IMR-90 (cell line): ENCODE data around the gene GALNT17. TPM values are rescaled to one million over a fixed set of nuclear protein-coding genes. Genes with fewer than 3 reads are reported as not detected.

Experiments used
- ATAC-seq: fragments of 200-7000 bp; cut with Tn5 transposase; 2 replicates; pipeline ENCODE4 v1.9.1; 2020; ENCODE audit warnings: low read depth, mild to moderate bottlenecking, moderate library complexity
- BruUV-seq: library from RNA; stranded (reverse); fragments of 400-500 nt; replicated peaks from 2 replicates; lab custom pipeline; 2021; lab: Mats Ljungman, UMichigan
- CTCF ChIA-PET: fragments of 300-600 bp; formaldehyde crosslinking; extraction: SDS; loops from one replicate; lab custom pipeline; 2021; ENCODE audit warnings: antibody characterized with exemption; lab: Yijun Ruan, JAX
- POLR2A ChIA-PET: fragments of 300-600 bp; sonication (Branson Sonifier 250); formaldehyde crosslinking; loops from one replicate; lab custom pipeline; 2022; ENCODE audit warnings: antibody characterized with exemption; ENCODE audit not compliant: unreplicated experiment; lab: Charles Lee
- DNase-seq: peaks from one replicate; pipeline ENCODE4 v3.0.0; 2013
- H2AFZ ChIP-seq: replicated peaks from 2 replicates; pipeline ENCODE3; 2013; ENCODE audit warnings: low read length, mild to moderate bottlenecking; ENCODE audit not compliant: poor library complexity
- H2AK5ac ChIP-seq: 2 replicates; pipeline ENCODE4 v1.6.1; 2013; ENCODE audit warnings: low read depth, low read length, inconsistent platforms
- H2AK9ac ChIP-seq: replicated peaks from 2 replicates; pipeline ENCODE3; 2013; ENCODE audit warnings: mild to moderate bottlenecking, low read depth, low read length, moderate library complexity; ENCODE audit not compliant: poor library complexity
- H2BK120ac ChIP-seq: 2 replicates; pipeline ENCODE4 v1.6.1; 2013; ENCODE audit warnings: low read depth, low read length, inconsistent platforms
- H2BK15ac ChIP-seq: 3 replicates; pipeline ENCODE4 v1.6.1; 2013; ENCODE audit warnings: low read depth, low read length, inconsistent platforms
- H2BK20ac ChIP-seq: 2 replicates; pipeline ENCODE4 v1.6.1; 2013; ENCODE audit warnings: low read depth, mild to moderate bottlenecking, inconsistent platforms, low read length, moderate library complexity
- H2BK5ac ChIP-seq: 2 replicates; pipeline ENCODE4 v1.6.1; 2013; ENCODE audit warnings: mild to moderate bottlenecking, low read depth, low read length, inconsistent platforms; ENCODE audit not compliant: poor library complexity, severe bottlenecking
- H3K14ac ChIP-seq: replicated peaks from 2 replicates; pipeline ENCODE4 v1.6.1; 2013; ENCODE audit warnings: low read depth, low read length, inconsistent platforms
- H3K18ac ChIP-seq: 2 replicates; pipeline ENCODE4 v1.6.1; 2013; ENCODE audit warnings: low read depth, low read length, control low read depth
- H3K23ac ChIP-seq: 2 replicates; pipeline ENCODE4 v1.6.1; 2013; ENCODE audit warnings: low read depth, low read length, inconsistent platforms
- H3K27ac ChIP-seq: 2 replicates; pipeline ENCODE4 v1.5.1; 2013; ENCODE audit warnings: mild to moderate bottlenecking, control low read depth, low read length; ENCODE audit not compliant: insufficient read depth
- H3K27me3 ChIP-seq: 2 replicates; pipeline ENCODE4 v1.6.1; 2013; ENCODE audit warnings: low read length; ENCODE audit not compliant: control insufficient read depth, insufficient read depth
- H3K36me3 ChIP-seq: 2 replicates; pipeline ENCODE4 v1.6.1; 2013; ENCODE audit warnings: low read length, mixed read lengths; ENCODE audit not compliant: control insufficient read depth, insufficient read depth
- H3K4ac ChIP-seq: 2 replicates; pipeline ENCODE4 v1.6.1; 2013; ENCODE audit warnings: low read depth, low read length, inconsistent platforms
- H3K4me1 ChIP-seq: 2 replicates; pipeline ENCODE4 v1.6.1; 2013; ENCODE audit warnings: low read length, mixed read lengths; ENCODE audit not compliant: control insufficient read depth, insufficient read depth
- H3K4me2 ChIP-seq: 2 replicates; pipeline ENCODE4 v1.6.1; 2013; ENCODE audit warnings: low read depth, mild to moderate bottlenecking, control low read depth, low read length, moderate library complexity
- H3K4me3 ChIP-seq: 2 replicates; pipeline ENCODE4 v1.5.1; 2013; ENCODE audit warnings: low read depth, mild to moderate bottlenecking, control low read depth, low read length, moderate library complexity; ENCODE audit not compliant: insufficient read depth
- H3K56ac ChIP-seq: 2 replicates; pipeline ENCODE4 v1.6.1; 2013; ENCODE audit warnings: low read length, inconsistent platforms; ENCODE audit not compliant: insufficient read depth; ENCODE audit errors: extremely low read depth
- H3K79me1 ChIP-seq, 2 experiments: 2 replicates each; pipeline ENCODE4 v1.6.1; 2013; ENCODE audit warnings: low read length in 2 of 2, inconsistent platforms in 1 of 2, low read depth in 1 of 2
- H3K9ac ChIP-seq: 2 replicates; pipeline ENCODE4 v1.6.1; 2013; ENCODE audit warnings: low read depth, low read length, control low read depth
- H3K9me1 ChIP-seq: 2 replicates; pipeline ENCODE4 v1.6.1; 2013; ENCODE audit warnings: low read length, inconsistent platforms; ENCODE audit not compliant: insufficient read depth
- H3K9me3 ChIP-seq: 2 replicates; pipeline ENCODE4 v1.6.1; 2013; ENCODE audit warnings: low read length; ENCODE audit not compliant: control insufficient read depth, insufficient read depth
- H4K20me1 ChIP-seq: 2 replicates; pipeline ENCODE4 v1.6.1; 2013; ENCODE audit warnings: low read length, inconsistent platforms; ENCODE audit not compliant: insufficient read depth
- H4K5ac ChIP-seq: 2 replicates; pipeline ENCODE4 v1.6.1; 2013; ENCODE audit warnings: mild to moderate bottlenecking, low read depth, low read length, control low read depth
- H4K8ac ChIP-seq, 2 experiments: 2 replicates each; pipeline ENCODE4 v1.6.1; 2013; ENCODE audit warnings: low read depth in 2 of 2, low read length in 2 of 2, control low read depth in 1 of 2, inconsistent platforms in 1 of 2
- H4K91ac ChIP-seq: 2 replicates; pipeline ENCODE4 v1.6.1; 2013; ENCODE audit warnings: low read depth, low read length, inconsistent platforms; ENCODE audit not compliant: insufficient read depth
- BHLHE40 ChIP-seq: fragments of 150-350 bp; IDR thresholded peaks from 2 replicates; pipeline ENCODE4 v1.6.1; 2016; ENCODE audit warnings: mild to moderate bottlenecking, low read depth, low read length
- CEBPB ChIP-seq: IDR thresholded peaks from 2 replicates; pipeline ENCODE4 v1.6.1; 2012; ENCODE audit warnings: low read depth, low read length, improper control_type of control experiment
- CHD1 ChIP-seq: IDR thresholded peaks from 2 replicates; pipeline ENCODE4 v1.6.1; 2012; ENCODE audit warnings: low read depth, low read length, improper control_type of control experiment
- CTCF ChIP-seq: conservative IDR thresholded peaks from 2 replicates; pipeline ENCODE4 v1.5.1; 2012; ENCODE audit warnings: mild to moderate bottlenecking, low read depth, low read length, improper control_type of control experiment
- ELK1 ChIP-seq: fragments of 150-350 bp; IDR thresholded peaks from 2 replicates; pipeline ENCODE4 v1.6.1; 2016; ENCODE audit warnings: low read depth, mild to moderate bottlenecking, low read length, moderate library complexity, borderline replicate concordance
- FOS ChIP-seq: fragments of 150-350 bp; IDR thresholded peaks from 2 replicates; pipeline ENCODE4 v1.6.1; 2016; ENCODE audit warnings: low read depth, low read length
- MAFK ChIP-seq: IDR thresholded peaks from 2 replicates; pipeline ENCODE4 v1.6.1; 2012; ENCODE audit warnings: low read depth, low read length, improper control_type of control experiment
- MAZ ChIP-seq: IDR thresholded peaks from 2 replicates; pipeline ENCODE4 v1.6.1; 2012; ENCODE audit warnings: low read depth, mild to moderate bottlenecking, low read length, improper control_type of control experiment, moderate library complexity, borderline replicate concordance
- MXI1 ChIP-seq: IDR thresholded peaks from 2 replicates; pipeline ENCODE4 v1.6.1; 2012; ENCODE audit warnings: low read depth, mild to moderate bottlenecking, low read length, moderate library complexity, borderline replicate concordance
- NFE2L2 ChIP-seq: fragments of 150-350 bp; IDR thresholded peaks from 2 replicates; pipeline ENCODE4 v1.6.1; 2016; ENCODE audit warnings: low read depth, mild to moderate bottlenecking, low read length
- POLR2A ChIP-seq: IDR thresholded peaks from 2 replicates; pipeline ENCODE4 v1.6.1; 2012; ENCODE audit warnings: mild to moderate bottlenecking, low read depth, low read length
- RAD21 ChIP-seq: IDR thresholded peaks from 2 replicates; pipeline ENCODE4 v1.6.1; 2012; ENCODE audit warnings: low read length, improper control_type of control experiment
- RCOR1 ChIP-seq: IDR thresholded peaks from 2 replicates; pipeline ENCODE4 v1.6.1; 2012; ENCODE audit warnings: mild to moderate bottlenecking, low read length, improper control_type of control experiment; ENCODE audit not compliant: insufficient replicate concordance
- RFX5 ChIP-seq: IDR thresholded peaks from 2 replicates; pipeline ENCODE4 v1.8.0; 2012; ENCODE audit warnings: low read depth, mild to moderate bottlenecking, low read length, moderate library complexity
- SMC3 ChIP-seq: fragments of 150-350 bp; IDR thresholded peaks from 2 replicates; pipeline ENCODE4 v1.6.1; 2016; ENCODE audit warnings: low read depth, mild to moderate bottlenecking, antibody characterized with exemption, low read length, moderate library complexity
- USF2 ChIP-seq: fragments of 150-350 bp; IDR thresholded peaks from 2 replicates; pipeline ENCODE4 v1.6.1; 2017; ENCODE audit warnings: mild to moderate bottlenecking, antibody characterized with exemption, low read length, low read depth
- WGBS, 2 experiments: methylation state at CpG; one replicate each; pipeline versions ENCODE4 v1.1.5 to v1.1.7; 2013; ENCODE audit warnings: missing lambda C conversion rate in 2 of 2; ENCODE audit not compliant: insufficient read length in 1 of 2; ENCODE audit errors: extremely low coverage in 2 of 2; 5-methylcytosine and 5-hydroxymethylcytosine counted together
- dilution Hi-C: fragments of 300-500 bp; cut with HindIII; formaldehyde crosslinking; loops from one replicate; pipeline ENCODE4 v1.14.3; 2018; ENCODE audit warnings: low sequenced_read_pairs; ENCODE audit not compliant: unreplicated experiment
- in situ Hi-C: fragments of 300-500 bp; cut with MboI; formaldehyde crosslinking; loops from 3 replicates; pipeline ENCODE4 v1.14.3; 2019; ENCODE audit warnings: low sequenced_read_pairs, inconsistent platforms, mixed read lengths
- intact Hi-C: fragments of 100-400 bp; cut with micrococcal nuclease; formaldehyde crosslinking; loops from 2 replicates; pipeline ENCODE4 v1.10.0; 2022
- polyA plus RNA-seq, 3 experiments: library from polyadenylated mRNA; depleted of rRNA; stranded (reverse); fragments of >200 nt; gene quantifications; 2 replicates each; pipeline ENCODE4 v1.2.3, GENCODE V29; 2012; ENCODE audit warnings: low replicate concordance in 1 of 3
- total RNA-seq: library from RNA; depleted of rRNA; stranded (reverse); fragments of >200 nt; gene quantifications from 2 replicates; pipeline ENCODE4 v1.2.3, GENCODE V29; 2012

Gene GALNT17
- total and polyA plus RNA-seq, 2 of the 4 experiments (the other 2 are of a cell fraction): not detected

GRCh38 chr7:71498381-71498780, 366.4 kb downstream of the GALNT17 start:
- intact Hi-C loops: no loop called here
- ChIA-PET POLR2A (no interaction called here), CTCF (no interaction called here)
- H2AK5ac ChIP-seq: no peak overlapping the region
- no peak overlapping the region for H3K4me3 ChIP-seq
- no peak overlapping the region for H2BK120ac ChIP-seq
- H3K79me1 ChIP-seq: no peaks in the 10 kb centered on the region
- no peak overlapping the region for H4K5ac ChIP-seq
- no peaks in the 10 kb centered on the region for H3K27me3 ChIP-seq
- H3K9me1 ChIP-seq: no peaks in the 10 kb centered on the region
- H4K8ac ChIP-seq: no peak overlapping the region
- no peak overlapping the region for H4K91ac ChIP-seq
- no peak overlapping the region for H3K56ac ChIP-seq
- no peak overlapping the region for H2BK15ac ChIP-seq
- peaks cover 20% of the 10 kb centered on the region; the same call in 1 of the 2 replicates for H3K9me3 ChIP-seq
- H3K27ac ChIP-seq: no peak overlapping the region
- H2AFZ ChIP-seq: no peak overlapping the region
- no peak overlapping the region for H3K18ac ChIP-seq
- H3K4me2 ChIP-seq: no peak overlapping the region
- H3K4me1 ChIP-seq: no peaks in the 10 kb centered on the region
- no peak overlapping the region for H3K23ac ChIP-seq
- H3K9ac ChIP-seq: no peak overlapping the region
- H2BK5ac ChIP-seq: no peak overlapping the region
- dilution Hi-C loops: no loop called here
- TF ChIP-seq CTCF (no peak), CEBPB (no peak), RAD21 (no peak), USF2 (no peak), MAFK (no peak), CHD1 (no peak), NFE2L2 (no peak), MXI1 (no peak), MAZ (no peak), RCOR1 (no peak), FOS (no peak), POLR2A (no peak), SMC3 (no peak), ELK1 (no peak), RFX5 (no peak), BHLHE40 (no peak)
- WGBS, 2 experiments: 28% methylated on average over 2 of the region's 3 CpGs; no CpG with 5 or more reads in 1 of the 2 experiments
- DNase-seq: no peak
- H3K4ac ChIP-seq: no peak overlapping the region
- H2AK9ac ChIP-seq: no peak overlapping the region
- H2BK20ac ChIP-seq: no peak overlapping the region
- in situ Hi-C loops: no loop called here
- no TSS peak for BruUV-seq
- no peak overlapping the region for H3K14ac ChIP-seq
- no peak for ATAC-seq
- no peaks in the 10 kb centered on the region for H3K36me3 ChIP-seq
- H4K20me1 ChIP-seq: no peaks in the 10 kb centered on the region
